ENCODE results near the gene OSTC.

OSTC gene

DNA sequence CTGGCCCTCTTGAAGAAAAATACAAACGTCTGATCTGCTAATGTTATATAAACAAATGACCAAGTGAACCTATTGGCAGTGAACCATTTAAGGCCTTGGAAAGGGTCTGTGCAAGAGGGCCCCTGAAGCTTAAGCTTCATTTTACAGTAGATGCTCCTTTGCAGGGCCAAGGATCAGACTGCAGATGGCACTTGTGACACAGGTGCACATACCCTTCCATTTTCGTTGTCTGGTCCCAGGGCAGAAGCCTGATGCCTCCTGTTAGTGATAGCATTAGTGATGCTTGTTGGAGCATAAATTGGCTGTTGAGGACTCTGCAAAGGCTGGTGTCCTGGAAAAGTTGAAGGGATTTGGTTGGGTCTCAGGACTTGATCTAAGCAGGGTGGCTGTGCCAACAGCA lies 65.9 kb downstream of the OSTC start:
- DNase-seq (ENCODE audit: low spot score), result no peak

DNA sequence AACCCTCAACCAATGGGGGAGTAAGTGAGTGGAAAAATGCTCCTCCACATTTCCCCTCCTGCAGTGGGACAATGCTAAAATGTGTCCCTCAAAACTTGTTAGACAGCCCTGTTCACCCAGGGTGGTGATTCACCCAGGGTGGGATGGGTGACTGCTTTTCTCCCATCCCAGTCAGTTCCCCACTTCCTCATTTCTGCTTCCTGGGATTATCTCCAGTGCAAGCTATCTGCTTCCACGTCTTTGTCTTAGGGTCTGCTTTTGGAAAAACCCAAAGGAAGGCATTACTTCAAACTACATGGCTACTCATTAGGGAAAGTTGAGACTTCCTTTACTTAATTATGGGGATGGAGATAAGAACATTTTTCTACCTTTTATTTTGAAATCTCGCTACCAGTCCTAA lies 67.0 kb downstream of the OSTC start:
- no peak for DNase-seq (ENCODE audit: low spot score)
